OCI-LY1 (cell line): ENCODE data around the gene KIAA0586.

ENCODE experiments used
- CTCF ChIP-seq: fragments of 200-600 bp; sonication (generic), shearing (Covaris generic); IDR thresholded peaks from 2 replicates; pipeline ENCODE4 v1.5.1; 2017; ENCODE audit warnings: mild to moderate bottlenecking, antibody characterized with exemption, low read length, moderate library complexity, mixed read lengths
- EZH2 ChIP-seq: fragments of 200-600 bp; sonication (generic), shearing (Covaris generic); IDR thresholded peaks from 2 replicates; pipeline ENCODE4 v1.8.0; 2017; ENCODE audit warnings: borderline replicate concordance, mixed run types, mild to moderate bottlenecking, antibody characterized with exemption, low read length, moderate library complexity, mixed read lengths

- TF ChIP-seq CTCF (no peak), EZH2 (no peak)
These were observed 113.5 kb downstream of the KIAA0586 start for GRCh38 chr14:58540749-58541632.
